CD4-positive, alpha-beta T cell (primary cell): ENCODE data around the gene CADM2. TPM values are rescaled to one million over a fixed set of nuclear protein-coding genes. Genes with fewer than 3 reads are reported as not detected.

Source experiments
- ATAC-seq: fragments of 200-7000 bp; cut with Tn5 transposase; one replicate; pipeline ENCODE4 v1.10.0; 2022; ENCODE audit warnings: mild to moderate bottlenecking; ENCODE audit not compliant: poor library complexity
- CTCF ChIA-PET: fragments of 350-600 bp; sonication (Branson Sonifier 250); formaldehyde crosslinking; loops from one replicate; lab custom pipeline; 2021; ENCODE audit warnings: antibody characterized with exemption, inconsistent platforms; lab: Charles Lee
- POLR2A ChIA-PET: fragments of 350-600 bp; sonication (Branson Sonifier 250); formaldehyde crosslinking; loops from one replicate; lab custom pipeline; 2021; ENCODE audit warnings: antibody characterized with exemption, inconsistent platforms; lab: Charles Lee
- DNase-seq, 14 experiments: peaks; one replicate each; pipeline ENCODE4 v3.0.0-alpha.2; 2013 to 2020; ENCODE audit warnings: mixed read lengths in 2 of 14
- H3K27ac ChIP-seq, 2 donors: one replicate each; pipeline versions ENCODE4 v1.5.1 to v1.7.0; 2013; ENCODE audit warnings: low read length in 2 of 2, low read depth in 1 of 2, mild to moderate bottlenecking in 1 of 2
- H3K27me3 ChIP-seq, 2 experiments: 1 replicate in 1 of 2; 2 replicates in 1 of 2; pipeline versions ENCODE4 v1.6.1 to v1.7.0; 2013; ENCODE audit warnings: low read length in 2 of 2, control low read depth in 1 of 2, mild to moderate bottlenecking in 1 of 2, moderate library complexity in 1 of 2; ENCODE audit not compliant: insufficient read depth in 2 of 2, control insufficient read depth in 1 of 2
- H3K36me3 ChIP-seq: one replicate; pipeline ENCODE4 v1.6.1; 2013; ENCODE audit warnings: low read length, control low read depth; ENCODE audit not compliant: insufficient read depth
- H3K4me1 ChIP-seq: one replicate; pipeline ENCODE4 v1.6.1; 2013; ENCODE audit warnings: low read length, control low read depth; ENCODE audit not compliant: insufficient read depth
- H3K4me3 ChIP-seq: one replicate; pipeline ENCODE4 v1.5.1; 2013; ENCODE audit warnings: mild to moderate bottlenecking, low read length, moderate library complexity
- H3K9me3 ChIP-seq, 2 experiments: 1 replicate in 1 of 2; 2 replicates in 1 of 2; pipeline versions ENCODE4 v1.6.1 to v1.7.0; 2013; ENCODE audit warnings: low read length in 2 of 2, mild to moderate bottlenecking in 2 of 2, control low read depth in 1 of 2, moderate library complexity in 1 of 2; ENCODE audit not compliant: control insufficient read depth in 1 of 2, insufficient read depth in 1 of 2
- H3K27ac Mint-ChIP-seq: one replicate; pipeline ENCODE4 v1.8.0; 2020; ENCODE audit warnings: mixed read lengths
- H3K27me3 Mint-ChIP-seq: one replicate; pipeline ENCODE4 v1.8.0; 2021; ENCODE audit warnings: mixed read lengths
- H3K36me3 Mint-ChIP-seq: one replicate; pipeline ENCODE4 v1.8.0; 2021; ENCODE audit warnings: low read depth, mixed read lengths
- H3K4me1 Mint-ChIP-seq: one replicate; pipeline ENCODE4 v1.8.0; 2021; ENCODE audit warnings: low read depth, mixed read lengths
- H3K4me3 Mint-ChIP-seq: one replicate; pipeline ENCODE4 v1.8.0; 2020; ENCODE audit warnings: mild to moderate bottlenecking, mixed read lengths
- H3K9me3 Mint-ChIP-seq: one replicate; pipeline ENCODE4 v1.8.0; 2020; ENCODE audit warnings: mixed read lengths
- intact Hi-C, 2 experiments: fragments of 100-400 bp; cut with DNase I in 1 of 2; cut with micrococcal nuclease in 1 of 2; formaldehyde crosslinking; loops; one replicate each; pipeline versions ENCODE4 v1.15.1 to v1.9.0; 2023 to 2025; cut with DNase I, micrococcal nuclease
- total RNA-seq, 174 experiments: library from RNA in 2 of 174; stranded (reverse) in 2 of 174; gene quantifications; one replicate each; pipeline ENCODE4 v1.2.3 and lab custom pipeline; 2021 to 2026
- TF ChIP-seq, protein P1 (sequence below): fragments of 200-600 bp; IDR thresholded peaks from one replicate; pipeline ENCODE4 v1.8.0; 2022; ENCODE audit warnings: antibody characterized with exemption, mild to moderate bottlenecking

The CADM2 gene
- total RNA-seq, 2 experiments from 2014 or later: 0.03 to 0.11 TPM

DNA sequence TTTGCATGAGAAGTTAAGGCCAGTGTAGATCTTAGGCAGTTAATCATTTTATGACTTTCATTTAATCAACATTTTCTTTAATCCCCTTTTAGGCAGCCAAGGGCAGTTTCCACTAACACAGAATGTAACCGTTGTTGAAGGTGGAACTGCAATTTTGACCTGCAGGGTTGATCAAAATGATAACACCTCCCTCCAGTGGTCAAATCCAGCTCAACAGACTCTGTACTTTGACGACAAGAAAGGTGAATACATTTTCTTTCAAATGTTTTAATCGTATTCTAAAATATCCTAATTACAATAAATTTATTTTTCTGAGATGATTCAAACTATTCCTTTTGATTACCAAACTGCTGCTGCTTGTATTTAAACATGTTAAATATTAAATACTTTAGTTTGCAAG lies 843.2 kb downstream of the CADM2 start:
- Mint-ChIP-seq H3K4me3 (no peak overlapping the region), H3K9me3 (peaks cover 5% of the 10 kb centered on the region), H3K4me1 (no peaks in the 10 kb centered on the region), H3K27me3 (no peaks in the 10 kb centered on the region), H3K36me3 (no peaks in the 10 kb centered on the region), H3K27ac (no peak overlapping the region)
- Histone ChIP-seq H3K27me3 (no peaks in the 10 kb centered on the region), H3K36me3 (no peaks in the 10 kb centered on the region), H3K4me1 (no peaks in the 10 kb centered on the region), H3K27ac (no peak overlapping the region), H3K4me3 (no peak overlapping the region), H3K9me3 (peaks cover 0 to 15% of the 10 kb centered on the region in 2 experiments)
- intact Hi-C loops: no loop called here
- CTCF ChIA-PET: no interaction called here
- no peak for ATAC-seq
- TF ChIP-seq, protein P1, sequence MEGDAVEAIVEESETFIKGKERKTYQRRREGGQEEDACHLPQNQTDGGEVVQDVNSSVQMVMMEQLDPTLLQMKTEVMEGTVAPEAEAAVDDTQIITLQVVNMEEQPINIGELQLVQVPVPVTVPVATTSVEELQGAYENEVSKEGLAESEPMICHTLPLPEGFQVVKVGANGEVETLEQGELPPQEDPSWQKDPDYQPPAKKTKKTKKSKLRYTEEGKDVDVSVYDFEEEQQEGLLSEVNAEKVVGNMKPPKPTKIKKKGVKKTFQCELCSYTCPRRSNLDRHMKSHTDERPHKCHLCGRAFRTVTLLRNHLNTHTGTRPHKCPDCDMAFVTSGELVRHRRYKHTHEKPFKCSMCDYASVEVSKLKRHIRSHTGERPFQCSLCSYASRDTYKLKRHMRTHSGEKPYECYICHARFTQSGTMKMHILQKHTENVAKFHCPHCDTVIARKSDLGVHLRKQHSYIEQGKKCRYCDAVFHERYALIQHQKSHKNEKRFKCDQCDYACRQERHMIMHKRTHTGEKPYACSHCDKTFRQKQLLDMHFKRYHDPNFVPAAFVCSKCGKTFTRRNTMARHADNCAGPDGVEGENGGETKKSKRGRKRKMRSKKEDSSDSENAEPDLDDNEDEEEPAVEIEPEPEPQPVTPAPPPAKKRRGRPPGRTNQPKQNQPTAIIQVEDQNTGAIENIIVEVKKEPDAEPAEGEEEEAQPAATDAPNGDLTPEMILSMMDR: no peak
- POLR2A ChIA-PET: no interaction called here
- no peak for DNase-seq

DNA sequence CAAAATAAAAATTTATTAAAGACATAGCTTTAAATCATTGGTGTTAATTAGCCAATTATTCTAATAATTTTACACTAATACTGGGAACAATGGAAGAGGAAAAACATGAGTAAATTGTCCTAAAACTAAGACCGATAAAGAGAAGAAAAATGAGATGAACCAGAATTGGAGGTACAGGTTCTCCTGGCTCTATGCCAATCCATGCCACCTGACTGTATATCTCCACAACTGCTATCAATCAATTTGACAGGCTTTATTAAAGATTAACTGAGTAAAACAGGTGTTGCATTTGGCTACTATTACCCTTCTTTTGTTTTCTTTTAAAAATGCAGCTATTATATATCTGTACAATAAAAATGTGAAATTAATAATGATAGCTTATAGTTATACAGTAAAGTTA lies 850.0 kb downstream of the CADM2 start:
- Mint-ChIP-seq H3K4me1 (no peaks in the 10 kb centered on the region), H3K36me3 (no peaks in the 10 kb centered on the region), H3K4me3 (no peak overlapping the region), H3K27ac (no peak overlapping the region), H3K9me3 (peaks cover 6% of the 10 kb centered on the region), H3K27me3 (no peaks in the 10 kb centered on the region)
- Histone ChIP-seq H3K4me1 (no peaks in the 10 kb centered on the region), H3K4me3 (no peak overlapping the region), H3K27ac (no peak overlapping the region), H3K36me3 (no peaks in the 10 kb centered on the region), H3K27me3 (no peaks in the 10 kb centered on the region), H3K9me3 (peaks cover 0 to 14% of the 10 kb centered on the region in 2 experiments)
- CTCF ChIA-PET: no interaction called here
- POLR2A ChIA-PET: no interaction called here
- TF ChIP-seq, protein P1: no peak
- ATAC-seq (no peak), DNase-seq (no peak)
- intact Hi-C loops: no loop called here

DNA sequence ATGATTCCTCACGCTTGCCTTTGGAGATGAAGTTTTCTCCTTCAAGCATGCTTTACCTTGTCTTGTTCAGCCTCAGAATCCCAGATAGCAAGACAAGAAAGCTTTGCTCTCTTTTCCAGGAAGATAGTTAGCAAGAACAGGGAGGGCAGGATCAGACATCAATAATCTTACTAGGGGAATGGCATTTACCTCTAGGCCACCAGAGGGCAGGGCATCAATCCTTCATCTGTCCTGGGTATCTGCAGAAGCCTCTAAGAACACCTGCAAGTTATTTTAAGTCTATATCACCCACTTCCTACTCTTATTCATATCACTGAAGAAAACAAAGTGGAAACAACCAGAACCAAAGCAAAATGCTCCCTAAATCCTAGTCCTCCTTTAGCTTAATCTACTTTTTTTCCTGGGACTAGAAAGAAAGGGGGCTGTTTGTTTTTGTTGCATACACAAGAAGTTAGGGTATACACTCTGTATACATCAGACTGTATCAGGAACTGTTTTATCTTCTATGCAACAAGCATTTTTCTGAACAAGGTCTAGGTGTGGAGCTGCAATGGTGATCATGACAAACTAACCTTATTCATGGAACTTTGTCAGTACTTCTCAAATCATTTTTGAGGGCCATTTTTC lies 862.5 kb downstream of the CADM2 start:
- ChIA-PET POLR2A (no interaction called here), CTCF (no interaction called here)
- Histone ChIP-seq H3K4me1 (no peaks in the 10 kb centered on the region), H3K9me3 (peaks cover 0 to 3% of the 10 kb centered on the region in 2 experiments), H3K27ac (no peak overlapping the region), H3K4me3 (no peak overlapping the region), H3K36me3 (no peaks in the 10 kb centered on the region), H3K27me3 (no peaks in the 10 kb centered on the region)
- Mint-ChIP-seq H3K36me3 (no peaks in the 10 kb centered on the region), H3K4me3 (no peak overlapping the region), H3K27ac (no peak overlapping the region), H3K27me3 (no peaks in the 10 kb centered on the region), H3K4me1 (no peaks in the 10 kb centered on the region), H3K9me3 (peaks cover 8% of the 10 kb centered on the region)
- ATAC-seq (no peak), DNase-seq (no peak)
- intact Hi-C loops: no loop called here
- TF ChIP-seq, protein P1: no peak
